ENCODE data around the gene IMMP2L.

The IMMP2L gene

DNA sequence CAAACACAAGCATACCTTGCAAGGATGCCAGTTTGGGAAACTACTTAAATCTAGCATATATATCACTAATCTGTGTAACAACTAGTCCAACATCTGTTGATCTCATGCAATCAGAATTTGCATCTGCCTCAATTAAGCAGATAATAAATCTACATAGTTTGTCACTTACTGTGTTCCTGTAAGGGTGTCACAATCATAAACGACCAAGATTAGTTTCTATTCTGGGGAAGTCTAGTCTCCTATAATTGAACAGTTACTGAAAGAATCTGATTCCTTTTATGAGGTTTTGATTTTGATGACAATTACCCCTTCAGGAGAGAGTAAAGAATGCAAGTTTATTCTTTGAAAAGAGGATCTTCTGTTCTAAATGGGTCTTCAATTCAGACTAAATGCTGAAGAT is 556.8 kb downstream of the IMMP2L start:
- Histone ChIP-seq H3K36me3 (ENCODE audit: insufficient read depth, low read length) (no peaks in the 10 kb centered on the region), H3F3A (ENCODE audit: low read depth) (no peaks in the 10 kb centered on the region), H2AFZ (ENCODE audit: low read length) (no peak overlapping the region), H3K9me2 (replicated peaks; ENCODE audit: low read depth, low read length) (no peaks in the 10 kb centered on the region), H3K4me3 (ENCODE audit: low read length, poor library complexity, severe bottlenecking) (no peak overlapping the region), H3K9ac (ENCODE audit: low read depth, low read length, poor library complexity, severe bottlenecking) (no peak overlapping the region), H3K27me3 (ENCODE audit: insufficient read depth, low read length, poor library complexity, severe bottlenecking) (no peaks in the 10 kb centered on the region), H3K4me2 (ENCODE audit: low read depth, low read length, poor library complexity, severe bottlenecking) (no peak overlapping the region), H4K20me1 (ENCODE audit: insufficient read depth, low read length, poor library complexity, severe bottlenecking) (no peaks in the 10 kb centered on the region), H3K9me3 (ENCODE audit: insufficient read depth, low read depth, low read length) (no peaks in the 10 kb centered on the region), H3K79me2 (ENCODE audit: insufficient read depth, low read length) (no peaks in the 10 kb centered on the region), H3K4me1 (ENCODE audit: insufficient read depth, low read length, poor library complexity, severe bottlenecking) (peaks cover 5% of the 10 kb centered on the region)
- TF ChIP-seq EZH2phosphoT487 (IDR thresholded peaks at IDR 0.05; ENCODE audit: borderline replicate concordance) (no peak), CTCF (conservative IDR thresholded peaks at IDR 0.05; ENCODE audit: low read length) (no peak)

DNA sequence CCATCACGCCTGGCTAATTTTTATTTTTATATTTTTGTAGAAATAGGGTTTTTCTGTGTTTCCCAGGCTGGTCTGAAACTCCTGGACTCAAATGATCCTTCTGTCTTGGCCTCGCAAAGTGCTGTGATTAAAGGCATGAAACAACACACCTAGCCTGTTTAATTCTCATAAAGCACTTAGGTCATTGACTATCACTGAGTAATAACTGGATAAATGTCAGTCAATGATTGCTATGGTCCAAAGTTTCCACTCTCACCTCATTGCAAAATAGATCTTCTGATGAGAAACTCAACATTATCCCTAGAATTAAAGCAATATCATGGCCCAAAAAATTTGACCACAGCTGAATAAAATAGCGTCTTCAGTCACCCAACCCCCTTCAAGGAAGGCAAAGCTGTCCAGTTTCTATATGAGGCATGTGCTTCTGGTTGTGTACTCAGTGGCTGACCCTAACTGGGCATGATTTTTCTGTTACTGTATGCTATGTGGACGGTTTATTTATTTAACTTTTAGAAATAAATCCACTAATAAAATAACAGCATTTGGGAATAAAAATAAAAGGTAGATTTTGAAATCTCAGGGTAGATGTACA is 557.9 kb downstream of the IMMP2L start:
- H3K4me2 ChIP-seq (ENCODE audit: low read depth, low read length, poor library complexity, severe bottlenecking): no peak overlapping the region
- H3K79me2 ChIP-seq (ENCODE audit: insufficient read depth, low read length): no peaks in the 10 kb centered on the region
- no peaks in the 10 kb centered on the region for H3K9me3 ChIP-seq (ENCODE audit: insufficient read depth, low read depth, low read length)
- H3F3A ChIP-seq (ENCODE audit: low read depth): no peaks in the 10 kb centered on the region
- no peaks in the 10 kb centered on the region for H3K27me3 ChIP-seq (ENCODE audit: insufficient read depth, low read length, poor library complexity, severe bottlenecking)
- TF ChIP-seq CTCF (conservative IDR thresholded peaks at IDR 0.05; ENCODE audit: low read length): no peak
- TF ChIP-seq EZH2phosphoT487 (IDR thresholded peaks at IDR 0.05; ENCODE audit: borderline replicate concordance): no peak
- no peaks in the 10 kb centered on the region for H3K4me1 ChIP-seq (ENCODE audit: insufficient read depth, low read length, poor library complexity, severe bottlenecking)
- no peak overlapping the region for H2AFZ ChIP-seq (ENCODE audit: low read length)
- no peaks in the 10 kb centered on the region for H3K36me3 ChIP-seq (ENCODE audit: insufficient read depth, low read length)
- H3K9ac ChIP-seq (ENCODE audit: low read depth, low read length, poor library complexity, severe bottlenecking): no peak overlapping the region
- no peak overlapping the region for H3K4me3 ChIP-seq (ENCODE audit: low read length, poor library complexity, severe bottlenecking)
- H3K9me2 ChIP-seq (replicated peaks; ENCODE audit: low read depth, low read length): no peaks in the 10 kb centered on the region
- no peaks in the 10 kb centered on the region for H4K20me1 ChIP-seq (ENCODE audit: insufficient read depth, low read length, poor library complexity, severe bottlenecking)

DNA sequence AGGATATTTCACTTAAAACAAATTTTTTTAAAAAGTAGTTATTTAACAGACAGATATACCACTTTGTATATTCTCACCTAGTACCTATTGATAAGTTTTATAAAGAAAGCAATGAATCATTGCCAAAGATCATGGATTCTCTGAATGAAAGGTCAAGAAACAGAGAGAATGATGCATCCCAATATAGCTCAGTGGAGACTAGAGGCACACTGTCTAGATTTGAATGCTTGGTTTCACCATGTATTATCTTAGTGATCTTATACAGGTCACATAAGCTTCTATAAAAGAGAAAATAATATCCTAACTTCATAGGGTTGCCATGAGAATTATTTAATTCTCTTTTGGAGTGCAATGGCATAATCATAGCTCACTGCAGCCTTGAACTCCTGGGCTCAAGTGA is 558.4 kb downstream of the IMMP2L start:
- Histone ChIP-seq H3K36me3 (ENCODE audit: insufficient read depth, low read length) (no peaks in the 10 kb centered on the region), H3F3A (ENCODE audit: low read depth) (no peaks in the 10 kb centered on the region), H3K79me2 (ENCODE audit: insufficient read depth, low read length) (no peaks in the 10 kb centered on the region), H3K9ac (ENCODE audit: low read depth, low read length, poor library complexity, severe bottlenecking) (no peak overlapping the region), H3K9me2 (replicated peaks; ENCODE audit: low read depth, low read length) (no peaks in the 10 kb centered on the region), H4K20me1 (ENCODE audit: insufficient read depth, low read length, poor library complexity, severe bottlenecking) (no peaks in the 10 kb centered on the region), H3K4me1 (ENCODE audit: insufficient read depth, low read length, poor library complexity, severe bottlenecking) (no peaks in the 10 kb centered on the region), H2AFZ (ENCODE audit: low read length) (no peak overlapping the region), H3K4me2 (ENCODE audit: low read depth, low read length, poor library complexity, severe bottlenecking) (no peak overlapping the region), H3K9me3 (ENCODE audit: insufficient read depth, low read depth, low read length) (no peaks in the 10 kb centered on the region), H3K4me3 (ENCODE audit: low read length, poor library complexity, severe bottlenecking) (no peak overlapping the region), H3K27me3 (ENCODE audit: insufficient read depth, low read length, poor library complexity, severe bottlenecking) (no peaks in the 10 kb centered on the region)
- no peak for TF ChIP-seq EZH2phosphoT487 (IDR thresholded peaks at IDR 0.05; ENCODE audit: borderline replicate concordance)
- no peak for TF ChIP-seq CTCF (conservative IDR thresholded peaks at IDR 0.05; ENCODE audit: low read length)

Measured in Loucy (cell line).